NCI-H446 (cell line): ENCODE results near the gene ETFDH.
"Not testable (repeated sequence)": the region's sequence is repeated elsewhere in the genome, so short reads cannot be mapped to it uniquely, and the experiment has no call there.

Experiments
- DNase-seq, 2 experiments: peaks; one replicate each; lab custom pipeline; 2025; lab: John Stamatoyannopoulos, UW

ETFDH gene

DNA sequence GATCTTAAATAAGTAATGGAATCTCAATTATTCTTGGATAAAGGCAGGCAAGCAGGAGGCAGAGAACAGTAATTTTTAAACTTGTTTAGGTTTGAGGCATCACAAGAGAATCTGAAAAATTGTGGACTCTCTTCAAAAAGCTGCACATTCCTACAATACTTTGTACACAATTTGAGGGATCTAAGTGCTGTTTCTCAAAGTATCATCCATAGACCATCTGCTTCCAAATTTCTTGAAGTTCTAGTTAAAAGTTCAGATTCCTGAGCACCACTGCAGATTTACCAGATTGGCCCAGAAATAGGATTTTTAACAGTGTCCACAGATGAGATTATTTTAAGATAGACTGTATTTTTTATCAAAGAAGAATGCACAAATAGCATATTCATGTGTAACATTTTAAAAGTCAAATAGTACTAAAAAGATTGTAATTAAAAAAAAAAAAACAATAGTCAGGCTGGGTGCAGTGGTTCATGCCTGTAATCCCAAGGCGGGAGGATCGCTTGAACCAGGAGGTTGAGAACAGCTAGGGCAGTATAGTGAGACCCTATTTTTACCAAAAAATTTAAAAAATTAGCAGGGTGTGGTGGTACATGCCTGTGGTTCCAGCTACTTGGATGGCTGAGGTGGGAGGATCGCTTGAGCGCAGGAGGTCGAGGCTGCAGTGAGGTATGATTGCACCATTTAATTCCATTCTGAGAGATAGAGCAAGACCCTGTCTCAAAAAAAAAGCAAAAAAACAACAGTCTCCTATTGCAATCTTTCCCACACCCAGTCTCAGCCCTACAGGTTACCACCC is 82.5 kb downstream of the ETFDH start:
- DNase-seq = no peak

DNA sequence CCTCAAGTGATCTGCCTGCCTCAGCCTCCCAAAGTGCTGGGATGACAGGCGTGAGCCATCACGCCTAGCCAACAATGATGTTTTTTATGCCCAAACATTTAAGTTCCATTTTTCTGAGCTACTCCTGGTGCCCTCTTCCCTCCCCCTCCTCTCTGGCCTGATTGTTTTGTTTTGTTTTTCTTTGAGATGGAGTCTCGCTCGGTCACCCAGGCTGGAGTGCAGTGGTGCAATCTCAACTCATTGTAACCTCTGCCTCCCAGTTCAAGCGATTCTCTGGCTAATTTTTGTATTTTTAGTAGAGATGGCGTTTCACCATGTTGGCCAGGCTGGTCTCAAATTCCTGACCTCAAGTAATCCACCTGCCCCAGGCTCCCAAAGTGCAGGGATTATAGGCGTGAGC is 83.7 kb downstream of the ETFDH start:
- DNase-seq = not testable (repeated sequence)

DNA sequence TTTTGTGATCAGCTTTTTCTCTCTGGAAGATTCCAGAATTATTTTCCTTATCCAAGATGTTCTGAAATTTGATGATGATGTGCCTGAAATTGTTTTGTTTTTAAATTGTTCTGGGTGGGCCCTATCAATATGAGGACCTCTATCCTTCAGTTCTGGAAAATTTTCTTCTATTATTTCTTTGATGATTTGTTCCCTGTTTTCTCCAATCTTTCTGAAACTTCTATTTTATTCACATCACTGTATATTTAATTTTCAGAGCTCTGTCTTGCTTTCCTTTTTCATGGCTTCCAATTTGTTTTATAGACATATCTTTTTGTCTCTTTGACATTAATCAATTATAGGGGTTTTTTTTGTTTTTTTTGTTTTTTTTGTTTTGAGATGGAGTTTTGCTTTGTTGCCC is 84.5 kb downstream of the ETFDH start:
- DNase-seq = no peak

GRCh38 chr4:158758142-158758541 is 86.0 kb downstream of the ETFDH start:
- DNase-seq = no peak

DNA sequence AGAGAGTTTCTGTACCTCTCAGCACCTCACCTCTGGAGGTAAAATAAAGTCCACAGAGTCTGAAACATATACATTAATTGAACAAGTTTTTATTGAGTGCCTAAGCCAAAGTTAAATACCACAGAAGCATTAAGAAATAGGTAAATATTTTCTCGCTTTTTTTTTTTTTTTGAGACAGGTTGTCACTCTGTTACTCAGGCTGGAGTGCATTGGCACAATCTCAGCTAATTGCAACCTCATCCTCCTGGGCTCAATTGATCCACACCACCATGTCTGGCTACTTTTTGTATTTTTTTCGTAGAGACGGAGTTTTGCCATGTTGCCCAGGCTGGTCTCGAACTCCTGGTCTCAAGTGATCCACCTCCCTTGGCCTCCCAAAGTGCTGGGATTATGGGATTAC is 86.6 kb downstream of the ETFDH start:
- DNase-seq = no peak
